KOPT-K1 (cell line): ENCODE results near the gene UBE2S.
"Not testable (repeated sequence)": the region's sequence is repeated elsewhere in the genome, so short reads cannot be mapped to it uniquely, and the experiment has no call there.

Source experiments
- H3K27ac ChIP-seq: fragments of 200-600 bp; sonication (generic); 2 replicates; pipeline ENCODE4 v1.5.1; 2016; ENCODE audit warnings: antibody characterized with exemption, mild to moderate bottlenecking, low read depth, low read length; ENCODE audit not compliant: poor library complexity, severe bottlenecking
- H3K36me3 ChIP-seq: fragments of 200-600 bp; sonication (generic); 2 replicates; pipeline ENCODE4 v1.5.1; 2017; ENCODE audit warnings: antibody characterized with exemption, mild to moderate bottlenecking, low read length, moderate library complexity; ENCODE audit not compliant: insufficient read depth
- H3K9me3 ChIP-seq: fragments of 200-600 bp; sonication (generic); 2 replicates; pipeline ENCODE4 v1.5.1; 2017; ENCODE audit warnings: antibody characterized with exemption, low read length, mild to moderate bottlenecking; ENCODE audit not compliant: insufficient read depth, poor library complexity, severe bottlenecking

Gene UBE2S

GRCh38 chr19:55426042-55426441 lies 18.5 kb upstream of the UBE2S start:
- no peaks in the 10 kb centered on the region for H3K36me3 ChIP-seq
- H3K27ac ChIP-seq, result no peak overlapping the region
- H3K9me3 ChIP-seq, result peaks cover 8% of the 10 kb centered on the region

GRCh38 chr19:55424518-55424917 lies 16.9 kb upstream of the UBE2S start:
- Histone ChIP-seq H3K27ac (no peak overlapping the region), H3K9me3 (peaks cover 11% of the 10 kb centered on the region), H3K36me3 (no peaks in the 10 kb centered on the region)

GRCh38 chr19:55423225-55424005 lies 15.8 kb upstream of the UBE2S start:
- H3K36me3 ChIP-seq, result no peaks in the 10 kb centered on the region
- peaks cover 16% of the 10 kb centered on the region for H3K9me3 ChIP-seq
- H3K27ac ChIP-seq, result no peak overlapping the region

GRCh38 chr19:55421281-55421680 lies 13.7 kb upstream of the UBE2S start:
- Histone ChIP-seq H3K9me3 (peaks cover 16% of the 10 kb centered on the region), H3K27ac (peak overlapping the region; percentile 49)
- H3K36me3 ChIP-seq, result not testable (repeated sequence)

GRCh38 chr19:55419624-55420236 lies 12.1 kb upstream of the UBE2S start:
- Histone ChIP-seq H3K27ac (no peak overlapping the region), H3K36me3 (no peaks in the 10 kb centered on the region), H3K9me3 (peaks cover 16% of the 10 kb centered on the region)

GRCh38 chr19:55419103-55419502 lies 11.5 kb upstream of the UBE2S start:
- no peaks in the 10 kb centered on the region for H3K36me3 ChIP-seq
- no peak overlapping the region for H3K27ac ChIP-seq

GRCh38 chr19:55418185-55418584 lies 10.6 kb upstream of the UBE2S start:
- Histone ChIP-seq H3K27ac (no peak overlapping the region), H3K9me3 (peaks cover 16% of the 10 kb centered on the region), H3K36me3 (no peaks in the 10 kb centered on the region)

More at GRCh38 chr19:55419103-55419502, 11.5 kb upstream of the UBE2S start:
- H3K9me3 ChIP-seq, result peaks cover 16% of the 10 kb centered on the region

- Histone ChIP-seq H3K9me3 (no peaks in the 10 kb centered on the region), H3K36me3 (peaks cover 17% of the 10 kb centered on the region)
Measured at GRCh38 chr19:55410168-55410567, 2.6 kb upstream of the UBE2S start.

GRCh38 chr19:55409179-55409578 lies 1.6 kb upstream of the UBE2S start:
- H3K36me3 ChIP-seq, result peaks cover 26% of the 10 kb centered on the region
- H3K27ac ChIP-seq, result not testable (repeated sequence)

More at GRCh38 chr19:55410168-55410567, 2.6 kb upstream of the UBE2S start:
- no peak overlapping the region for H3K27ac ChIP-seq

GRCh38 chr19:55408533-55408872 lies 915 bp upstream of the UBE2S start:
- Histone ChIP-seq H3K9me3 (no peaks in the 10 kb centered on the region), H3K36me3 (peaks cover 33% of the 10 kb centered on the region), H3K27ac (peak overlapping the region; percentile 95)

More at GRCh38 chr19:55409179-55409578, 1.6 kb upstream of the UBE2S start:
- not testable (repeated sequence) for H3K9me3 ChIP-seq

GRCh38 chr19:55407800-55408532 lies 378 bp upstream of the UBE2S start:
- peak overlapping the region; percentile 95 for H3K27ac ChIP-seq
- peaks cover 39% of the 10 kb centered on the region for H3K36me3 ChIP-seq
- H3K9me3 ChIP-seq, result no peaks in the 10 kb centered on the region

- peak overlapping the region; percentile 95 for H3K27ac ChIP-seq
- peaks cover 48% of the 10 kb centered on the region for H3K36me3 ChIP-seq
- H3K9me3 ChIP-seq, result no peaks in the 10 kb centered on the region
Measured at GRCh38 chr19:55406826-55407549, 600 bp downstream of the UBE2S start.

- H3K27ac ChIP-seq, result peak overlapping the region; percentile 95
- H3K9me3 ChIP-seq, result no peaks in the 10 kb centered on the region
- peaks cover 55% of the 10 kb centered on the region for H3K36me3 ChIP-seq
Measured at GRCh38 chr19:55406091-55406825, 1.3 kb downstream of the UBE2S start.

- no peaks in the 10 kb centered on the region for H3K9me3 ChIP-seq
- H3K27ac ChIP-seq, result peak overlapping the region; percentile 95
- peaks cover 61% of the 10 kb centered on the region for H3K36me3 ChIP-seq
Measured at GRCh38 chr19:55405638-55406037, 1.9 kb downstream of the UBE2S start.
